ENCODE measurements around the gene FAM83G. TPM values are rescaled to one million over a fixed set of nuclear protein-coding genes. Genes with fewer than 3 reads are reported as not detected.
"Not testable (repeated sequence)": the region's sequence is repeated elsewhere in the genome, so short reads cannot be mapped to it uniquely, and the experiment has no call there.

The FAM83G gene
- polyA plus RNA-seq, 1 of the 3 experiments (the other 2 are of a cell fraction) = 6.5 TPM

DNA sequence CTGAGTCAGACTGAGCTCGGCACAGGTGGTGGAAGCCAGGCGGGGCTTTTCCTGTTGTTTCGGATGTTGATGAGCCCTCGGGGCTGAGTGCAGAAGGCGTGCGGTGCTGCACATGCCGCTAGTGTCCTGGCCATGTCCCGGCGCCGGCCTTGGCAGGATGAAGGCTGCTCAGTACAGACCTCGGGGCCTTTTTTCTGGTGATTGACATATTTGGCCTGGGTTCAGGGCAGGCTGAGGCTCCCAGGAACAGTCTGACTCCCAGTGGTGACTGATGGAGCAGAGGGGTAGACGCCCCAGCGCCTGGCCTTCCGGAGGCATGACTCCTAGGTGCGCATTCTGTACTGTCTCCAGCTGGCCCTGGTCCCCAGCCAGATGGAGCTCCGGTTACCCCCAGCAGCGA is 33.4 kb upstream of the FAM83G start:
- H3K4me3 ChIP-seq (ENCODE audit: low read depth in 2 of 2, low read length in 1 of 2); CTCF ChIA-PET; H3K4me1 ChIP-seq (ENCODE audit: control insufficient read depth in 1 of 2, insufficient read depth in 2 of 2, low read depth in 1 of 2, low read length in 1 of 2); POLR2A ChIA-PET; DNase-seq; H3K9ac ChIP-seq; H3K9me3 ChIP-seq; H3K27ac ChIP-seq (ENCODE audit: low read depth in 2 of 2, low read length in 1 of 2); H3K4me2 ChIP-seq; H4K20me1 ChIP-seq (ENCODE audit: insufficient read depth); H2AFZ ChIP-seq (ENCODE audit: low read depth); H3K27me3 ChIP-seq (ENCODE audit: insufficient read depth); H3K36me3 ChIP-seq (replicated peaks in 1 of 2; ENCODE audit: control insufficient read depth in 1 of 2, insufficient read depth in 2 of 2, low read length in 1 of 2); H3F3A ChIP-seq (replicated peaks; ENCODE audit: insufficient read depth); H3K79me2 ChIP-seq (ENCODE audit: insufficient read depth); H3K9me2 ChIP-seq: not testable (repeated sequence)
- no CpG with 5 or more reads among the region's 17 CpGs for WGBS (ENCODE audit: low lambda C conversion rate)

- CTCF ChIA-PET; H3K4me3 ChIP-seq (ENCODE audit: low read depth in 2 of 2, low read length in 1 of 2); H3K27ac ChIP-seq (ENCODE audit: low read depth in 2 of 2, low read length in 1 of 2); H3K79me2 ChIP-seq (ENCODE audit: insufficient read depth); POLR2A ChIA-PET; H3K27me3 ChIP-seq (ENCODE audit: insufficient read depth); H2AFZ ChIP-seq (ENCODE audit: low read depth); H3K9me3 ChIP-seq; DNase-seq; H3K9ac ChIP-seq; H3K9me2 ChIP-seq; H3K4me2 ChIP-seq; H3F3A ChIP-seq (replicated peaks; ENCODE audit: insufficient read depth); H4K20me1 ChIP-seq (ENCODE audit: insufficient read depth); H3K4me1 ChIP-seq (ENCODE audit: control insufficient read depth in 1 of 2, insufficient read depth in 2 of 2, low read depth in 1 of 2, low read length in 1 of 2); H3K36me3 ChIP-seq (replicated peaks in 1 of 2; ENCODE audit: control insufficient read depth in 1 of 2, insufficient read depth in 2 of 2, low read length in 1 of 2): not testable (repeated sequence)
- WGBS (ENCODE audit: low lambda C conversion rate) = 0% methylated on average over 1 of the region's 6 CpGs
Observed at GRCh38 chr17:19037547-19037946, 33.0 kb upstream of the FAM83G start.

- no CpG with 5 or more reads among the region's 6 CpGs for WGBS (ENCODE audit: low lambda C conversion rate)
- H3K27me3 ChIP-seq (ENCODE audit: insufficient read depth); H3F3A ChIP-seq (replicated peaks; ENCODE audit: insufficient read depth); H3K79me2 ChIP-seq (ENCODE audit: insufficient read depth); H3K4me3 ChIP-seq (ENCODE audit: low read depth in 2 of 2, low read length in 1 of 2); H3K9me2 ChIP-seq; H3K36me3 ChIP-seq (replicated peaks in 1 of 2; ENCODE audit: control insufficient read depth in 1 of 2, insufficient read depth in 2 of 2, low read length in 1 of 2); H3K4me2 ChIP-seq; H4K20me1 ChIP-seq (ENCODE audit: insufficient read depth); H3K9me3 ChIP-seq; H2AFZ ChIP-seq (ENCODE audit: low read depth); DNase-seq; H3K27ac ChIP-seq (ENCODE audit: low read depth in 2 of 2, low read length in 1 of 2); CTCF ChIA-PET; POLR2A ChIA-PET; H3K9ac ChIP-seq; H3K4me1 ChIP-seq (ENCODE audit: control insufficient read depth in 1 of 2, insufficient read depth in 2 of 2, low read depth in 1 of 2, low read length in 1 of 2): not testable (repeated sequence)
Observed at GRCh38 chr17:19036186-19036585, 31.6 kb upstream of the FAM83G start.

DNA sequence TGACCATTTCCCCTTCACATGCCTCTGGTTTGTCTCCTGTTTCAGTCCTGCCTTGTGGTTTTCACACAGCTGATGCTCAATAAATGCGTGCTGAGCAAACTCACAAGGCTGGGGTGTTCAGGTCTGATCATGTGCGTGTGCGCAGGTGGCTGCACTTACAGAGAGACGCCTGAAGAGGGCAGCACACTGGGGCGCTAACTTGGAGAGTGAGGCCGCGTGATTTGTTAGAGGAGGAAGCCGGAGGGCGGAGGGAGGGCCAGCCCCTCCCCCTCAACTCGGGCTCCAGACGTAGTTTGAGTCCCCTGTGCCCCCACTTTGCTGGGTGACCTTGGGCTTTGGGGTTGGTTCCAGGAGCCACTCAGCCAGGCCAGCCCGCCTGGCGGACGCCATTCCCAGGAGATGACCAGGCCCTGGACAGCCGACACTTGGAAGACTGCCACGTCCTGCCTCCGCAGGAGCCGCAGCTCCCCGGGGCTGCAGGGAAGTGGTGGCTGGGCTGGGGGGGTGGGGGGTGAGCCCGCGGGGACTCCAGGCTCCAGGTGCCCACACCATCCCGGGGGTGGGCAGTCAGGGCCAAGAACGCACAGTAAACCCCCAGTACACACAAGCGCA is 27.9 kb upstream of the FAM83G start:
- no CpG with 5 or more reads among the region's 24 CpGs for WGBS (ENCODE audit: low lambda C conversion rate)
- H3K27ac ChIP-seq (ENCODE audit: low read depth in 2 of 2, low read length in 1 of 2) = not testable (repeated sequence)

More for the DNA sequence above, 27.9 kb upstream of the FAM83G start:
- H2AFZ ChIP-seq (ENCODE audit: low read depth); H3K9ac ChIP-seq; H3K27me3 ChIP-seq (ENCODE audit: insufficient read depth); H3K79me2 ChIP-seq (ENCODE audit: insufficient read depth); H3K36me3 ChIP-seq (replicated peaks in 1 of 2; ENCODE audit: control insufficient read depth in 1 of 2, insufficient read depth in 2 of 2, low read length in 1 of 2); H3K9me3 ChIP-seq; DNase-seq; H3K9me2 ChIP-seq; H3K4me1 ChIP-seq (ENCODE audit: control insufficient read depth in 1 of 2, insufficient read depth in 2 of 2, low read depth in 1 of 2, low read length in 1 of 2); POLR2A ChIA-PET; H3K4me2 ChIP-seq; CTCF ChIA-PET; H3K4me3 ChIP-seq (ENCODE audit: low read depth in 2 of 2, low read length in 1 of 2); H3F3A ChIP-seq (replicated peaks; ENCODE audit: insufficient read depth); H4K20me1 ChIP-seq (ENCODE audit: insufficient read depth): not testable (repeated sequence)

Data from SK-N-SH (cell line).